Measurements from ENCODE around the gene OPRL1. TPM values are rescaled to one million over a fixed set of nuclear protein-coding genes. Genes with fewer than 3 reads are reported as not detected.

The OPRL1 gene
- total RNA-seq, 1 experiment from 2014 or later: 3.9 TPM

GRCh38 chr20:64079273-64080012 is 439 bp upstream of the OPRL1 start, which contains the start of gene RGS19:
RGS19 (minus strand) TSS chr20:64079518; CDS start chr20:64076886, 2,632 bp downstream.
- Histone ChIP-seq H3K4me3 (ENCODE audit: low read depth in 2 of 2, low read length in 2 of 2) (peak within 1 kb of the TSS; percentile 78 to 82), H3K9me3 (ENCODE audit: control insufficient read depth, insufficient read depth, low read depth, low read length) (no peaks in the 10 kb centered on the region), H3K27ac (ENCODE audit: low read length) (peak within 1 kb of the TSS; percentile 87), H3K27me3 (ENCODE audit: control insufficient read depth, insufficient read depth, low read length) (no peaks in the 10 kb centered on the region), H3K36me3 (ENCODE audit: control insufficient read depth, insufficient read depth, low read length) (no peaks in the 10 kb centered on the region), H3K4me1 (ENCODE audit: control insufficient read depth, insufficient read depth, low read length) (peaks cover 21% of the 10 kb centered on the region)
- no peak for TF ChIP-seq POLR2AphosphoS5 (IDR thresholded peaks at IDR 0.05; ENCODE audit: low read depth, low read length)
- TF ChIP-seq TCF7L2 (IDR thresholded peaks at IDR 0.05; ENCODE audit: low read depth, low read length): no peak
- TF ChIP-seq SIN3A (IDR thresholded peaks at IDR 0.05; ENCODE audit: borderline replicate concordance, insufficient read depth, low read depth, low read length): no peak
- no peak for TF ChIP-seq CTCF (IDR thresholded peaks at IDR 0.05)
- TF ChIP-seq REST (IDR thresholded peaks at IDR 0.05; ENCODE audit: insufficient read depth in 1 of 2, low read depth in 2 of 2, low read length in 1 of 2): no peak
- ChIA-PET POLR2A (interaction anchor here (0.6 kb wide), 1 partner anchor 40 kb away, joined by 3 read pairs; no protein-coding TSS in a partner anchor), CTCF (interaction anchor here (0.5 kb wide), 1 partner anchor 89 kb away, joined by 4 read pairs; no protein-coding TSS in a partner anchor)
- intact Hi-C loops (cut with micrococcal nuclease; ENCODE audit: unreplicated experiment) (no loop called here), in situ Hi-C loops (cut with HindIII; ENCODE audit: low pct_unique_long_range_greater_than_20kb, low sequenced_read_pairs) (no loop called here)
- DNase-seq (ENCODE audit: low read depth, low spot score) (no peak), ATAC-seq (peak; percentile 76)
- no TSS peak for BruUV-seq (replicated peaks)

- no peaks in the 10 kb centered on the region for H3K9me3 ChIP-seq (ENCODE audit: control insufficient read depth, insufficient read depth, low read depth, low read length)
- H3K36me3 ChIP-seq (ENCODE audit: control insufficient read depth, insufficient read depth, low read length): no peaks in the 10 kb centered on the region
- ATAC-seq (peak; percentile 1; the same call in 1 of the 2 replicates), DNase-seq (ENCODE audit: low read depth, low spot score) (no peak)
- peaks cover 21% of the 10 kb centered on the region for H3K4me1 ChIP-seq (ENCODE audit: control insufficient read depth, insufficient read depth, low read length)
- peak overlapping the region; percentile 54 for H3K27ac ChIP-seq (ENCODE audit: low read length)
- TF ChIP-seq POLR2AphosphoS5 (IDR thresholded peaks at IDR 0.05; ENCODE audit: low read depth, low read length) (no peak), REST (IDR thresholded peaks at IDR 0.05; ENCODE audit: insufficient read depth in 1 of 2, low read depth in 2 of 2, low read length in 1 of 2) (no peak), TCF7L2 (IDR thresholded peaks at IDR 0.05; ENCODE audit: low read depth, low read length) (no peak), CTCF (IDR thresholded peaks at IDR 0.05) (no peak), SIN3A (IDR thresholded peaks at IDR 0.05; ENCODE audit: borderline replicate concordance, insufficient read depth, low read depth, low read length) (no peak)
- CTCF ChIA-PET: interaction anchor here (0.6 kb wide), 1 partner anchor 38 kb away, joined by 3 read pairs; no protein-coding TSS in a partner anchor
- no TSS peak for BruUV-seq (replicated peaks)
- in situ Hi-C loops (cut with HindIII; ENCODE audit: low pct_unique_long_range_greater_than_20kb, low sequenced_read_pairs) (no loop called here), intact Hi-C loops (cut with micrococcal nuclease; ENCODE audit: unreplicated experiment) (no loop called here)
- peak overlapping the region; percentile 63 to 78 for H3K4me3 ChIP-seq (ENCODE audit: low read depth in 2 of 2, low read length in 2 of 2)
- H3K27me3 ChIP-seq (ENCODE audit: control insufficient read depth, insufficient read depth, low read length): no peaks in the 10 kb centered on the region
- POLR2A ChIA-PET: no interaction called here
These were observed 1.1 kb downstream of the OPRL1 start for GRCh38 chr20:64080813-64081623.

Data from Panc1 (cell line).